ENCODE data around the gene RTEL1. TPM values are rescaled to one million over a fixed set of nuclear protein-coding genes. Genes with fewer than 3 reads are reported as not detected.

RTEL1 gene
- polyA plus RNA-seq, 1 of the 3 experiments (the other 2 are of a cell fraction): 9.9 TPM

GRCh38 chr20:63703471-63703975 is 45.4 kb downstream of the RTEL1 start:
- Histone ChIP-seq H4K20me1 (ENCODE audit: insufficient read depth) (no peaks in the 10 kb centered on the region), H3K27me3 (ENCODE audit: insufficient read depth) (no peaks in the 10 kb centered on the region), H3K79me2 (ENCODE audit: insufficient read depth) (peaks cover 38% of the 10 kb centered on the region), H3K4me1 (ENCODE audit: control insufficient read depth in 1 of 2, insufficient read depth in 2 of 2, low read depth in 1 of 2, low read length in 1 of 2) (peaks cover 15 to 22% of the 10 kb centered on the region in 2 experiments; a peak in 3 of 4 replicates), H3K9me2 (no peaks in the 10 kb centered on the region), H3K4me3 (ENCODE audit: low read depth in 2 of 2, low read length in 1 of 2) (no peak overlapping the region), H3K9ac (no peak overlapping the region), H3K4me2 (no peak overlapping the region), H3K27ac (ENCODE audit: low read depth in 2 of 2, low read length in 1 of 2) (no peak overlapping the region; a peak in 1 of 4 replicates), H3K36me3 (replicated peaks in 1 of 2; ENCODE audit: control insufficient read depth in 1 of 2, insufficient read depth in 2 of 2, low read length in 1 of 2) (peaks cover 19 to 25% of the 10 kb centered on the region in 2 experiments), H2AFZ (ENCODE audit: low read depth) (no peak overlapping the region), H3K9me3 (no peaks in the 10 kb centered on the region), H3F3A (replicated peaks; ENCODE audit: insufficient read depth) (no peaks in the 10 kb centered on the region)
- POLR2A ChIA-PET: no interaction called here
- peak; percentile 10 for DNase-seq
- CTCF ChIA-PET: no interaction called here
- 100% methylated on average over 3 of the region's 15 CpGs for WGBS (ENCODE audit: low lambda C conversion rate)
- TF ChIP-seq PBX3 (IDR thresholded peaks at IDR 0.05) (no peak), TEAD4 (IDR thresholded peaks at IDR 0.05; ENCODE audit: borderline replicate concordance, insufficient read depth) (no peak), MEF2A (IDR thresholded peaks at IDR 0.05; ENCODE audit: borderline replicate concordance, low read depth) (no peak), FOSL2 (IDR thresholded peaks at IDR 0.05; ENCODE audit: borderline replicate concordance, low read depth) (no peak), ZBTB33 (IDR thresholded peaks at IDR 0.05; ENCODE audit: borderline replicate concordance, low read depth) (no peak), CTCF (IDR thresholded peaks at IDR 0.05) (no peak), NFIC (IDR thresholded peaks at IDR 0.05; ENCODE audit: borderline replicate concordance) (no peak), TCF12 (IDR thresholded peaks at IDR 0.05) (no peak), FOXJ3 (CRISPR knock-in tag; IDR thresholded peaks at IDR 0.05) (no peak), POLR2AphosphoS5 (IDR thresholded peaks at IDR 0.05; ENCODE audit: low read depth, low read length) (no peak), CHD2 (IDR thresholded peaks at IDR 0.05; ENCODE audit: low read length, partially characterized antibody) (no peak), EZH2phosphoT487 (IDR thresholded peaks at IDR 0.05; ENCODE audit: borderline replicate concordance, low read depth) (no peak), RAD21 (IDR thresholded peaks at IDR 0.05; ENCODE audit: low read length) (no peak), NRF1 (IDR thresholded peaks at IDR 0.05; ENCODE audit: low read depth, low read length) (no peak), FOXM1 (IDR thresholded peaks at IDR 0.05; ENCODE audit: low read depth) (no peak), RFX5 (IDR thresholded peaks at IDR 0.05; ENCODE audit: low read length) (no peak), YY1 (IDR thresholded peaks at IDR 0.05; ENCODE audit: low read depth) (no peak), MAX (IDR thresholded peaks at IDR 0.05; ENCODE audit: low read depth) (no peak)

Measured in SK-N-SH (cell line).